Caco-2 (cell line): ENCODE data around the gene STPG2. TPM values are rescaled to one million over a fixed set of nuclear protein-coding genes. Genes with fewer than 3 reads are reported as not detected.

Experiments
- BruUV-seq: library from RNA; stranded (reverse); fragments of 400-500 nt; replicated peaks from 2 replicates; lab custom pipeline; 2021; lab: Mats Ljungman, UMichigan
- CTCF ChIA-PET: fragments of 300-600 bp; sonication (Branson Sonifier 250); formaldehyde crosslinking; loops from one replicate; lab custom pipeline; 2022; ENCODE audit warnings: antibody characterized with exemption; lab: Charles Lee
- POLR2A ChIA-PET: fragments of 300-600 bp; sonication (Branson Sonifier 250); formaldehyde crosslinking; loops from one replicate; lab custom pipeline; 2022; ENCODE audit warnings: antibody characterized with exemption; lab: Charles Lee
- DNase-seq, 2 experiments: peaks; one replicate each; pipeline versions ENCODE4 v3.0.0 to v3.0.0-alpha.2; 2020 to 2022
- H3K27me3 ChIP-seq: replicated peaks from 2 replicates; pipeline ENCODE4 v1.6.0; 2011; ENCODE audit warnings: low read length; ENCODE audit not compliant: control insufficient read depth, insufficient read depth
- H3K36me3 ChIP-seq: 2 replicates; pipeline ENCODE4 v1.5.1; 2011; ENCODE audit warnings: low read length; ENCODE audit not compliant: control insufficient read depth, insufficient read depth
- H3K4me1 ChIP-seq: fragments of 250-450 bp; sonication (Bioruptor Pico); 2 replicates; pipeline ENCODE4 v1.5.1; 2020; ENCODE audit warnings: mild to moderate bottlenecking
- H3K4me3 ChIP-seq: 2 replicates; pipeline ENCODE4 v1.5.1; 2011; ENCODE audit warnings: low read depth, mild to moderate bottlenecking, control low read depth, low read length
- H3K9me3 ChIP-seq: fragments of 250-450 bp; sonication (Bioruptor Pico); 2 replicates; pipeline ENCODE4 v1.5.1; 2020; ENCODE audit warnings: mild to moderate bottlenecking, moderate library complexity
- H3K27ac Mint-ChIP-seq: one replicate; pipeline ENCODE4 v1.8.0; 2022; ENCODE audit warnings: mixed read lengths; ENCODE audit not compliant: unreplicated experiment
- H3K27me3 Mint-ChIP-seq: one replicate; pipeline ENCODE4 v1.8.0; 2022; ENCODE audit warnings: mixed read lengths; ENCODE audit not compliant: insufficient read depth, unreplicated experiment
- H3K36me3 Mint-ChIP-seq: one replicate; pipeline ENCODE4 v1.8.0; 2022; ENCODE audit warnings: mild to moderate bottlenecking, mixed read lengths; ENCODE audit not compliant: insufficient read depth, unreplicated experiment
- H3K4me1 Mint-ChIP-seq: one replicate; pipeline ENCODE4 v1.8.0; 2022; ENCODE audit warnings: low read depth, mixed read lengths; ENCODE audit not compliant: unreplicated experiment
- H3K4me3 Mint-ChIP-seq: one replicate; pipeline ENCODE4 v1.8.0; 2022; ENCODE audit warnings: mild to moderate bottlenecking, moderate library complexity, mixed read lengths; ENCODE audit not compliant: unreplicated experiment
- H3K9me3 Mint-ChIP-seq: one replicate; pipeline ENCODE4 v1.8.0; 2022; ENCODE audit warnings: mixed read lengths; ENCODE audit not compliant: unreplicated experiment
- intact Hi-C: fragments of 100-400 bp; cut with micrococcal nuclease; formaldehyde crosslinking; loops from one replicate; pipeline ENCODE4 v1.10.0; 2022; ENCODE audit not compliant: unreplicated experiment
- total RNA-seq: library from RNA; stranded (reverse); gene quantifications from 2 replicates; pipeline ENCODE4 v1.2.3, GENCODE V29; 2022
- TF ChIP-seq, protein P1 (sequence below), 2 experiments: fragments of 200-600 bp in 1 of 2; IDR thresholded peaks; 1 replicate in 1 of 2; 2 replicates in 1 of 2; pipeline versions ENCODE4 v1.5.1 to v1.8.0; 2011 to 2022; ENCODE audit warnings: antibody characterized with exemption in 1 of 2, control low read depth in 1 of 2, inconsistent platforms in 1 of 2, low read depth in 1 of 2, low read length in 1 of 2, mild to moderate bottlenecking in 1 of 2, moderate library complexity in 1 of 2; ENCODE audit not compliant: insufficient read depth in 1 of 2, severe bottlenecking in 1 of 2, unreplicated experiment in 1 of 2

Gene STPG2
- total RNA-seq, 1 experiment from 2014 or later: not detected

DNA sequence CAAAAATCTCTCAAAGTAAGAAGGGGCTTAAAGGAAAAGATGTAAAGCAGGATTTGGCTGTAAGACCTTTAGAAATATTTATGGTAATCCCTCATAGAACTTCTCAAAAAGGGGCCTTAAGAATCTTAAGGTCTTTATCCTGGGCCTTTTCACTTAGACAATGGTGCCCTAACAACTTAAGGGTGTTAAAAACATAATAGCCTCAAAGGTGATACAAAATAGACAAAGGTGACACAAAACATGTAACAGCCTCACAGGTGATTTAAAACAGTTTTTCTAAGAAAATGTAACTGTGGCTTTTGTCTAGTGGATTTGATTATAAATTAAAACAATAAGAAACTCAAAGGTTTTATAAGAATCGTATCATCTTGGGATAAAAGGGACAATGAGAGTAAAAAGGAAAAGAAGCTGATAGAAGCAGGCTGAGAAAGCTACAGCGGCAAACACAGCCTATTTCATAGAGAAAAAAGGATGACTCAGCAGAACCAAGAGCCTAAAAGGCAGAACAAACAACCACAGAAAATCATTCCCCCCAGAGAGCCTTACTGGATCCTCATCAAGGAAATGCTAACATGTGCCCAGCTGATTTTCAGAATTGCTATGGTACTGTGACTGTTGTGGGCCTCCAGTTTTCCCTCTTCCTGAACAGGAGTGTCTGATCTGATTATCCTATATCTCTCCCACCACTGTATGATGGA lies 164.3 kb downstream of the STPG2 start:
- ChIA-PET POLR2A (no interaction called here), CTCF (no interaction called here)
- no peak overlapping the region for H3K4me3 ChIP-seq
- Mint-ChIP-seq H3K36me3 (no peaks in the 10 kb centered on the region), H3K27me3 (no peaks in the 10 kb centered on the region), H3K4me1 (no peaks in the 10 kb centered on the region), H3K9me3 (no peaks in the 10 kb centered on the region), H3K27ac (no peak overlapping the region), H3K4me3 (no peak overlapping the region)
- H3K9me3 ChIP-seq: no peaks in the 10 kb centered on the region
- no peaks in the 10 kb centered on the region for H3K36me3 ChIP-seq
- H3K27me3 ChIP-seq: no peaks in the 10 kb centered on the region
- BruUV-seq: no TSS peak
- intact Hi-C loops: no loop called here
- DNase-seq: no peak
- H3K4me1 ChIP-seq: no peaks in the 10 kb centered on the region
- TF ChIP-seq, protein P1, sequence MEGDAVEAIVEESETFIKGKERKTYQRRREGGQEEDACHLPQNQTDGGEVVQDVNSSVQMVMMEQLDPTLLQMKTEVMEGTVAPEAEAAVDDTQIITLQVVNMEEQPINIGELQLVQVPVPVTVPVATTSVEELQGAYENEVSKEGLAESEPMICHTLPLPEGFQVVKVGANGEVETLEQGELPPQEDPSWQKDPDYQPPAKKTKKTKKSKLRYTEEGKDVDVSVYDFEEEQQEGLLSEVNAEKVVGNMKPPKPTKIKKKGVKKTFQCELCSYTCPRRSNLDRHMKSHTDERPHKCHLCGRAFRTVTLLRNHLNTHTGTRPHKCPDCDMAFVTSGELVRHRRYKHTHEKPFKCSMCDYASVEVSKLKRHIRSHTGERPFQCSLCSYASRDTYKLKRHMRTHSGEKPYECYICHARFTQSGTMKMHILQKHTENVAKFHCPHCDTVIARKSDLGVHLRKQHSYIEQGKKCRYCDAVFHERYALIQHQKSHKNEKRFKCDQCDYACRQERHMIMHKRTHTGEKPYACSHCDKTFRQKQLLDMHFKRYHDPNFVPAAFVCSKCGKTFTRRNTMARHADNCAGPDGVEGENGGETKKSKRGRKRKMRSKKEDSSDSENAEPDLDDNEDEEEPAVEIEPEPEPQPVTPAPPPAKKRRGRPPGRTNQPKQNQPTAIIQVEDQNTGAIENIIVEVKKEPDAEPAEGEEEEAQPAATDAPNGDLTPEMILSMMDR (IDR thresholded peaks at IDR 0.05; ENCODE audit: insufficient read depth in 1 of 2, low read depth in 1 of 2, low read length in 1 of 2, severe bottlenecking in 1 of 2, unreplicated experiment in 1 of 2): no peak

DNA sequence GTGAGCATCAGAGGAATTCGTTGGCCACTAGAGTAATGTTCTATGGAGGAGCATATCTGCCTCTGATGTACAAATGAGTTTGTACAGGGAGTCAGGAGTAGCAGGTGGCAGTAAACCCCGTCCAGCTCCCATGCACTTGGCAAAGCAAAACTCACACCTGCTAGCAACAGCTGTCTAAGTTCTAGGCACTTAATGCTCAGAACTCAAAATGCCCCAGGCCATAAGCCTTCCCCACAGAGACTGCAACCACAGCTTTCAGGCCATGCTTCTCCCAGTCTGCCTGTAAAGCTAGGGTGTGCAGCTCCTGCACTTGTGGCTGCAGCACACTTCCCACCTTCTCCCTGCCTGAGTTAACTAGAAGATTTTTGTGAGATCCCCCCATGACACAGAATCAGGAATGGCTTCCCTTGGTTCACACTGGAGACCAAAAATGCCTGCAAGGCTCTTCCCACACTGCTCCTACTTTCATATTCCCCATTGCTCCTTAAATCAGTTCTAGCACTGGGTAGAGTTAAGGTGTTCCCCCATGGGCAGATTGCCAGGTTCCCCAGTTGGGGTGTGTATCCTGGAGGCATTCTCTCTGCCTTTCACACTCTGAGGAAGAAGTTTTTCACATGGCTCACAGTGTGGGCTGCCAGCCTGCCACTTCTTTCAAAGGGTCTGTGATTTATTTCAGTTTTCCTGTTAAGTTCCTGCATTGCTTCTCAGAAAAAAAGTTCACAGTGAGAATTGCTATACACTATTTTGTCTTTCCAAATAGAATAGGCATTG lies 189.9 kb downstream of the STPG2 start:
- no peaks in the 10 kb centered on the region for H3K4me1 ChIP-seq
- no peaks in the 10 kb centered on the region for H3K9me3 ChIP-seq
- Mint-ChIP-seq H3K4me1 (no peaks in the 10 kb centered on the region), H3K4me3 (no peak overlapping the region), H3K9me3 (no peaks in the 10 kb centered on the region), H3K36me3 (no peaks in the 10 kb centered on the region), H3K27ac (no peak overlapping the region), H3K27me3 (no peaks in the 10 kb centered on the region)
- TF ChIP-seq, protein P1 (IDR thresholded peaks at IDR 0.05; ENCODE audit: insufficient read depth in 1 of 2, low read depth in 1 of 2, low read length in 1 of 2, severe bottlenecking in 1 of 2, unreplicated experiment in 1 of 2): no peak
- H3K4me3 ChIP-seq: no peak overlapping the region
- CTCF ChIA-PET: no interaction called here
- H3K36me3 ChIP-seq: no peaks in the 10 kb centered on the region
- intact Hi-C loops: no loop called here
- H3K27me3 ChIP-seq: no peaks in the 10 kb centered on the region
- POLR2A ChIA-PET: no interaction called here
- DNase-seq: no peak
- BruUV-seq: no TSS peak

DNA sequence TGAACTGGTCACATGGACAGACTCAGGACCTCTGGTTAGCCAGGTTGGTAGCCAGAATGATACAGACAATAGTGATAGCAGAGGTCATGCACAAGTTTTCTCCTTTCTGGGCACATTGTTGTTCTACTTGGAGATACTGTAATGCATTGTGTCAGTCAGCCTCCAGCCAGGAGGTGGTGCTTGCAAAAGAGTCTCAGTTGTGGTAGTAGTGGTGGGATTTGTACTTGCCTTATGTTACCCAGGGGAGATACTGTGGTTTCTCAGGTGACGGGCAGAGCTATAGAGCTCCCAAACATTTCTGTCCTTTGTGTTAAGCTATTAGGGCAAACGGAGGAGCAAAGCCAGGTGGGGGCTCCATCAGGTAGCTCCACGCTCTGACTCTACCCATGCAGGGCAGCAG lies 190.5 kb downstream of the STPG2 start:
- ChIA-PET POLR2A (no interaction called here), CTCF (no interaction called here)
- Histone ChIP-seq H3K4me1 (no peaks in the 10 kb centered on the region), H3K36me3 (no peaks in the 10 kb centered on the region), H3K27me3 (no peaks in the 10 kb centered on the region), H3K9me3 (no peaks in the 10 kb centered on the region), H3K4me3 (no peak overlapping the region)
- H3K9me3 Mint-ChIP-seq: no peaks in the 10 kb centered on the region
- no peak for DNase-seq
- H3K36me3 Mint-ChIP-seq: no peaks in the 10 kb centered on the region
- no peaks in the 10 kb centered on the region for H3K4me1 Mint-ChIP-seq
- H3K27me3 Mint-ChIP-seq: no peaks in the 10 kb centered on the region
- H3K4me3 Mint-ChIP-seq: no peak overlapping the region
- no peak overlapping the region for H3K27ac Mint-ChIP-seq
- intact Hi-C loops: no loop called here
- TF ChIP-seq, protein P1 (IDR thresholded peaks at IDR 0.05; ENCODE audit: insufficient read depth in 1 of 2, low read depth in 1 of 2, low read length in 1 of 2, severe bottlenecking in 1 of 2, unreplicated experiment in 1 of 2): no peak
- BruUV-seq: no TSS peak
